GM12878 (cell line): ENCODE measurements around the gene GIMD1. TPM values are rescaled to one million over a fixed set of nuclear protein-coding genes. Genes with fewer than 3 reads are reported as not detected.

ENCODE experiments used
- ATAC-seq: fragments of 200-7000 bp; cut with Tn5 transposase; 3 replicates; pipeline ENCODE4 v1.9.1; 2020; ENCODE audit warnings: mild to moderate bottlenecking, moderate library complexity
- BruUV-seq: library from RNA; stranded (reverse); fragments of 400-500 nt; replicated peaks from 2 replicates; lab custom pipeline; 2021; lab: Mats Ljungman, UMichigan
- CTCF ChIA-PET: fragments of 300-600 bp; sonication (Branson Sonifier 250); formaldehyde crosslinking; extraction: SDS; loops from one replicate; lab custom pipeline; 2021; ENCODE audit warnings: inconsistent platforms; lab: Yijun Ruan, JAX
- POLR2A ChIA-PET: fragments of 350-600 bp; formaldehyde crosslinking; extraction: SDS; loops from one replicate; lab custom pipeline; 2021; ENCODE audit warnings: inconsistent platforms; lab: Charles Lee
- RAD21 ChIA-PET: fragments of 300-600 bp; sonication (Branson Sonifier 250); formaldehyde crosslinking; loops from one replicate; lab custom pipeline; 2023; ENCODE audit warnings: antibody characterized with exemption; ENCODE audit not compliant: unreplicated experiment; lab: Charles Lee
- SMC1A ChIA-PET: fragments of 300-600 bp; sonication (Branson Sonifier 250); formaldehyde crosslinking; loops from one replicate; lab custom pipeline; 2023; ENCODE audit not compliant: unreplicated experiment, uncharacterized antibody; lab: Charles Lee
- DNase-seq: peaks from one replicate; pipeline ENCODE4 v3.0.0-alpha.2; 2011; ENCODE audit warnings: low read depth, low spot score
- FAIRE-seq: peaks from 3 replicates; lab custom pipeline; 2011; peaks lifted over from hg19 to GRCh38; lab: Jason Lieb, UNC
- H2AFZ ChIP-seq: 2 replicates; pipeline ENCODE4 v1.6.0; 2011; ENCODE audit warnings: low read depth, low read length, control low read depth; ENCODE audit not compliant: control insufficient read depth
- H3K27ac ChIP-seq: 2 replicates; pipeline ENCODE4 v1.5.1; 2011; ENCODE audit warnings: control low read depth; ENCODE audit not compliant: control insufficient read depth, insufficient read depth
- H3K27me3 ChIP-seq, 2 experiments: replicated peaks in 1 of 2; 2 replicates each; pipeline versions ENCODE4 v1.6.0 to v1.6.1; 2011; ENCODE audit warnings: low read length in 1 of 2; ENCODE audit not compliant: control insufficient read depth in 2 of 2, insufficient read depth in 2 of 2
- H3K36me3 ChIP-seq, 2 experiments: 2 replicates each; pipeline ENCODE4 v1.5.1; 2011; ENCODE audit warnings: low read length in 1 of 2; ENCODE audit not compliant: control insufficient read depth in 2 of 2, insufficient read depth in 2 of 2
- H3K4me1 ChIP-seq: 2 replicates; pipeline ENCODE4 v1.6.1; 2011; ENCODE audit warnings: mild to moderate bottlenecking, low read length, moderate library complexity, mixed read lengths; ENCODE audit not compliant: control insufficient read depth, insufficient read depth
- H3K4me2 ChIP-seq: 2 replicates; pipeline ENCODE4 v1.6.0; 2011; ENCODE audit warnings: control low read depth; ENCODE audit not compliant: control insufficient read depth, insufficient read depth
- H3K4me3 ChIP-seq: fragments of 200-600 bp; sonication (generic); 2 replicates; pipeline ENCODE4 v1.5.1; 2016
- H3K79me2 ChIP-seq: 2 replicates; pipeline ENCODE4 v1.6.0; 2011; ENCODE audit warnings: low read length; ENCODE audit not compliant: control insufficient read depth, insufficient read depth
- H3K9ac ChIP-seq: 2 replicates; pipeline ENCODE4 v1.8.0; 2011; ENCODE audit warnings: low read length, control low read depth, mixed read lengths; ENCODE audit not compliant: control insufficient read depth, insufficient read depth
- H3K9me3 ChIP-seq: replicated peaks from 3 replicates; pipeline ENCODE4 v1.5.1; 2011; ENCODE audit warnings: mild to moderate bottlenecking, low read length; ENCODE audit not compliant: control insufficient read depth, insufficient read depth
- H4K20me1 ChIP-seq: 2 replicates; pipeline ENCODE4 v1.6.0; 2011; ENCODE audit not compliant: control insufficient read depth, insufficient read depth
- GATAD2B ChIP-seq: fragments of 450-650 bp; conservative IDR thresholded peaks from 2 replicates; pipeline ENCODE4 v1.6.1; 2017; ENCODE audit warnings: low read depth, mild to moderate bottlenecking, moderate library complexity
- NFYA ChIP-seq: IDR thresholded peaks from 2 replicates; pipeline ENCODE4 v1.6.1; 2011; ENCODE audit warnings: low read depth, mild to moderate bottlenecking, low read length, improper control_type of control experiment, borderline replicate concordance
- POLR2A ChIP-seq: IDR thresholded peaks from 2 replicates; pipeline ENCODE4 v1.6.1; 2011; ENCODE audit warnings: low read depth, mild to moderate bottlenecking, low read length
- POLR2AphosphoS2 ChIP-seq: IDR thresholded peaks from 2 replicates; pipeline ENCODE4 v1.6.1; 2011; ENCODE audit warnings: low read depth, mild to moderate bottlenecking, low read length, improper control_type of control experiment, moderate library complexity
- RAD51 ChIP-seq: fragments of 450-650 bp; IDR thresholded peaks from 2 replicates; pipeline ENCODE4 v1.6.1; 2016; ENCODE audit warnings: moderate library complexity, mild to moderate bottlenecking, inconsistent platforms
- TARDBP ChIP-seq: IDR thresholded peaks from 2 replicates; pipeline ENCODE4 v1.6.1; 2016; ENCODE audit warnings: borderline replicate concordance
- TCF7 ChIP-seq: IDR thresholded peaks from 2 replicates; pipeline ENCODE4 v1.6.1; 2014; ENCODE audit warnings: antibody characterized with exemption, borderline replicate concordance
- ZNF384 ChIP-seq: IDR thresholded peaks from 2 replicates; pipeline ENCODE4 v1.6.1; 2012; ENCODE audit warnings: low read depth, mild to moderate bottlenecking, low read length, improper control_type of control experiment, borderline replicate concordance
- WGBS: methylation state at CpG from one replicate; pipeline ENCODE4 v1.1.6; 2016; ENCODE audit warnings: low lambda C conversion rate; ENCODE audit not compliant: insufficient replicate concordance, insufficient coverage; ENCODE audit errors: missing lambda C conversion rate; 5-methylcytosine and 5-hydroxymethylcytosine counted together
- in situ Hi-C: fragments of 300-500 bp; cut with MboI; formaldehyde crosslinking; loops from 9 replicates; pipeline ENCODE4 v1.14.3; 2018; ENCODE audit warnings: mixed read lengths
- intact Hi-C: fragments of 100-400 bp; cut with micrococcal nuclease; formaldehyde crosslinking; loops from one replicate; pipeline ENCODE4 v1.14.2; 2022; ENCODE audit not compliant: unreplicated experiment
- polyA plus RNA-seq, 11 experiments: library from polyadenylated mRNA; depleted of rRNA in 4 of 11; unstranded in 6 of 11; stranded (reverse) in 5 of 11; fragments of >200 nt; fragmentation: Nextera tagmentation in 4 of 11; fragmentation: Illumina TruSeq in 1 of 11; extraction: Ambion mirVana in 4 of 11; extraction: Trizol in 1 of 11; gene quantifications; 1 replicate in 1 of 11; 2 replicates in 10 of 11; pipeline versions ENCODE4 v1.2.1 to v1.2.3, GENCODE V29; 2011 to 2016; ENCODE audit warnings: inconsistent platforms in 2 of 11, missing spikeins in 2 of 11, low read depth in 1 of 11
- total RNA-seq, 4 experiments: library from RNA; depleted of rRNA in 3 of 4; stranded (reverse); fragments of >200 nt in 3 of 4; fragmentation: Illumina TruSeq in 1 of 4; extraction: Trizol in 1 of 4; gene quantifications; 2 replicates each; pipeline versions ENCODE4 v1.2.1 to v1.2.3, GENCODE V29; 2013 to 2021
- TF ChIP-seq, protein P1 (sequence below): fragments of 450-650 bp; IDR thresholded peaks from 2 replicates; pipeline ENCODE4 v1.6.1; 2014; ENCODE audit warnings: mild to moderate bottlenecking
- TF ChIP-seq, protein P2 (sequence below): IDR thresholded peaks from 2 replicates; pipeline ENCODE4 v1.6.1; 2011; ENCODE audit warnings: mild to moderate bottlenecking, low read depth, low read length, moderate library complexity; ENCODE audit not compliant: insufficient replicate concordance
- TF ChIP-seq, protein P3 (sequence below): fragments of 450-650 bp; IDR thresholded peaks from 2 replicates; pipeline ENCODE4 v1.6.1; 2017; ENCODE audit warnings: antibody characterized with exemption, mild to moderate bottlenecking, moderate library complexity

The GIMD1 gene
- total and polyA plus RNA-seq, 10 of the 15 experiments (the other 5 are each of a cell fraction or from before 2014, with no cell fraction given): 0.14 TPM; not detected in 9

DNA sequence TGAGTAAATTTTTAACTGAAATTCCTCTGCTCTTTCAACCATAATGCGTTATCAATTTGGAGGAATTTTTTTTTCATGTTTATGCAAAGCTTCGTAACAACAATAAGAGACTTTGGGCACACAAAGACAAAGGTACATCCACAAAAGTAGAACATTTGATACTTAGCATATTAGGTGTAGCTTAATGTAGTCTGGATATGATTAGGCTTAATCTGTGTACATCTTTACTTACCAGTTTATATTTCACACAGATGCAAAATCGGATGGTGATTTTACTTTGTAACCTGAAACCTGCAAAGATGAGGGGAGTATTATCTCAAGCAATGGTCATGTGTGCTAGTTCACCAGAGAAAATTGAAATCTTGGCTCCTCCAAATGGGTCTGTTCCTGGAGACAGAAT is 32.0 kb downstream of the GIMD1 start (continued):
- TF ChIP-seq, protein P1, sequence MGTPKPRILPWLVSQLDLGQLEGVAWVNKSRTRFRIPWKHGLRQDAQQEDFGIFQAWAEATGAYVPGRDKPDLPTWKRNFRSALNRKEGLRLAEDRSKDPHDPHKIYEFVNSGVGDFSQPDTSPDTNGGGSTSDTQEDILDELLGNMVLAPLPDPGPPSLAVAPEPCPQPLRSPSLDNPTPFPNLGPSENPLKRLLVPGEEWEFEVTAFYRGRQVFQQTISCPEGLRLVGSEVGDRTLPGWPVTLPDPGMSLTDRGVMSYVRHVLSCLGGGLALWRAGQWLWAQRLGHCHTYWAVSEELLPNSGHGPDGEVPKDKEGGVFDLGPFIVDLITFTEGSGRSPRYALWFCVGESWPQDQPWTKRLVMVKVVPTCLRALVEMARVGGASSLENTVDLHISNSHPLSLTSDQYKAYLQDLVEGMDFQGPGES: no peak
- TF ChIP-seq TARDBP (no peak), NFYA (no peak), POLR2AphosphoS2 (no peak), TCF7 (no peak), RAD51 (no peak), POLR2A (no peak)
- TF ChIP-seq, protein P2, sequence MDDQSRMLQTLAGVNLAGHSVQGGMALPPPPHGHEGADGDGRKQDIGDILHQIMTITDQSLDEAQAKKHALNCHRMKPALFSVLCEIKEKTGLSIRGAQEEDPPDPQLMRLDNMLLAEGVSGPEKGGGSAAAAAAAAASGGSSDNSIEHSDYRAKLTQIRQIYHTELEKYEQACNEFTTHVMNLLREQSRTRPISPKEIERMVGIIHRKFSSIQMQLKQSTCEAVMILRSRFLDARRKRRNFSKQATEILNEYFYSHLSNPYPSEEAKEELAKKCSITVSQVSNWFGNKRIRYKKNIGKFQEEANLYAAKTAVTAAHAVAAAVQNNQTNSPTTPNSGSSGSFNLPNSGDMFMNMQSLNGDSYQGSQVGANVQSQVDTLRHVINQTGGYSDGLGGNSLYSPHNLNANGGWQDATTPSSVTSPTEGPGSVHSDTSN: no peak

DNA sequence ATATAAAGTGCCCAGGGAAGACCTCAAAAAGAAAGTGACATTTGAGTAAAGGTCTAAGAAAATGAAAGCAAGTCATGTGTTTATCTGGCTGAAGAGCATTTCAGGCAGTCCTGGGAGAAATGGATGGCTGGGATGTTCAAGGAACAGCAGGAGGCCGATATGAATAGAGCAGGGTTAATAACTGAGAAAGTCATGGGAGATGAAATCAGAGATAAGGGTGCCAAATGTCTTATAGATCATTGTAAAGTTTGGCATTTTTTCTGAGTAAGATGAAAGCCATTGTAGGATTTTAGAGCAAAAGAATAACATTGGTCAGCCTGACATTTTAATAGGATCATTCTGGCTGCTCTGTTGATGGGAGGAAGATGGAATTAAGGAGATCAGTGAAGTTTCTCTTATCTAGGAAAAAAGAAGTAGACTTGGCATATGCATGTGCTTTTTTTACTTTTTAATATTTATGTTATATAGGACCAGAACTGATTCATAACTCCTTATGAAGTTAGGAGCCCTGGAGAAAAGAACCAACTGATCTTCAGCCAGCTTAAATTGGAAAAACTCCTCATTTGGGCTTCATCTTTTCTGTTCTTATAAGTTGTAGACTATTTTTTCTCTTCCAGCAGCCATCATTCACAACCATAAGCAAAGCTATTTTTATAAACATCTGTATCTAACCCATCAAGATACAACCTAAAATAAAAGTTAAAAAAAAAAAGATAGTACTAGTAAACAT is 33.7 kb downstream of the GIMD1 start:
- Histone ChIP-seq H3K79me2 (no peaks in the 10 kb centered on the region), H4K20me1 (no peaks in the 10 kb centered on the region), H3K27me3 (no peaks in the 10 kb centered on the region), H3K4me3 (no peak overlapping the region), H3K4me1 (no peaks in the 10 kb centered on the region), H3K36me3 (peaks cover 9 to 40% of the 10 kb centered on the region in 2 experiments), H3K27ac (no peak overlapping the region), H3K9ac (no peak overlapping the region), H3K4me2 (no peak overlapping the region), H3K9me3 (peaks cover 16% of the 10 kb centered on the region; the same call in 2 of the 3 replicates), H2AFZ (no peak overlapping the region)
- intact Hi-C loops (no loop called here), in situ Hi-C loops (no loop called here)
- DNase-seq: no peak
- CTCF ChIA-PET: no interaction called here
- no peak for FAIRE-seq
- SMC1A ChIA-PET: interaction anchor here (2.8 kb wide), 1 partner anchor 11 kb away, joined by 12 read pairs; no protein-coding TSS in a partner anchor
- no TSS peak for BruUV-seq
- ATAC-seq: no peak
- POLR2A ChIA-PET: no interaction called here
- 100% methylated on average over 1 of the region's 1 CpG for WGBS
- RAD21 ChIA-PET: no interaction called here
- TF ChIP-seq, protein P3, sequence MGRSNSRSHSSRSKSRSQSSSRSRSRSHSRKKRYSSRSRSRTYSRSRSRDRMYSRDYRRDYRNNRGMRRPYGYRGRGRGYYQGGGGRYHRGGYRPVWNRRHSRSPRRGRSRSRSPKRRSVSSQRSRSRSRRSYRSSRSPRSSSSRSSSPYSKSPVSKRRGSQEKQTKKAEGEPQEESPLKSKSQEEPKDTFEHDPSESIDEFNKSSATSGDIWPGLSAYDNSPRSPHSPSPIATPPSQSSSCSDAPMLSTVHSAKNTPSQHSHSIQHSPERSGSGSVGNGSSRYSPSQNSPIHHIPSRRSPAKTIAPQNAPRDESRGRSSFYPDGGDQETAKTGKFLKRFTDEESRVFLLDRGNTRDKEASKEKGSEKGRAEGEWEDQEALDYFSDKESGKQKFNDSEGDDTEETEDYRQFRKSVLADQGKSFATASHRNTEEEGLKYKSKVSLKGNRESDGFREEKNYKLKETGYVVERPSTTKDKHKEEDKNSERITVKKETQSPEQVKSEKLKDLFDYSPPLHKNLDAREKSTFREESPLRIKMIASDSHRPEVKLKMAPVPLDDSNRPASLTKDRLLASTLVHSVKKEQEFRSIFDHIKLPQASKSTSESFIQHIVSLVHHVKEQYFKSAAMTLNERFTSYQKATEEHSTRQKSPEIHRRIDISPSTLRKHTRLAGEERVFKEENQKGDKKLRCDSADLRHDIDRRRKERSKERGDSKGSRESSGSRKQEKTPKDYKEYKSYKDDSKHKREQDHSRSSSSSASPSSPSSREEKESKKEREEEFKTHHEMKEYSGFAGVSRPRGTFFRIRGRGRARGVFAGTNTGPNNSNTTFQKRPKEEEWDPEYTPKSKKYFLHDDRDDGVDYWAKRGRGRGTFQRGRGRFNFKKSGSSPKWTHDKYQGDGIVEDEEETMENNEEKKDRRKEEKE: no peak
- TF ChIP-seq GATAD2B (no peak), ZNF384 (no peak)
